HCEC 1CT (cell line): ENCODE data around the gene CCN2.
"Not testable (repeated sequence)": the region's sequence is repeated elsewhere in the genome, so short reads cannot be mapped to it uniquely, and the experiment has no call there.

ENCODE experiments used
- DNase-seq: peaks from one replicate; pipeline ENCODE4 v3.0.0-alpha.2; 2017

The CCN2 gene

DNA sequence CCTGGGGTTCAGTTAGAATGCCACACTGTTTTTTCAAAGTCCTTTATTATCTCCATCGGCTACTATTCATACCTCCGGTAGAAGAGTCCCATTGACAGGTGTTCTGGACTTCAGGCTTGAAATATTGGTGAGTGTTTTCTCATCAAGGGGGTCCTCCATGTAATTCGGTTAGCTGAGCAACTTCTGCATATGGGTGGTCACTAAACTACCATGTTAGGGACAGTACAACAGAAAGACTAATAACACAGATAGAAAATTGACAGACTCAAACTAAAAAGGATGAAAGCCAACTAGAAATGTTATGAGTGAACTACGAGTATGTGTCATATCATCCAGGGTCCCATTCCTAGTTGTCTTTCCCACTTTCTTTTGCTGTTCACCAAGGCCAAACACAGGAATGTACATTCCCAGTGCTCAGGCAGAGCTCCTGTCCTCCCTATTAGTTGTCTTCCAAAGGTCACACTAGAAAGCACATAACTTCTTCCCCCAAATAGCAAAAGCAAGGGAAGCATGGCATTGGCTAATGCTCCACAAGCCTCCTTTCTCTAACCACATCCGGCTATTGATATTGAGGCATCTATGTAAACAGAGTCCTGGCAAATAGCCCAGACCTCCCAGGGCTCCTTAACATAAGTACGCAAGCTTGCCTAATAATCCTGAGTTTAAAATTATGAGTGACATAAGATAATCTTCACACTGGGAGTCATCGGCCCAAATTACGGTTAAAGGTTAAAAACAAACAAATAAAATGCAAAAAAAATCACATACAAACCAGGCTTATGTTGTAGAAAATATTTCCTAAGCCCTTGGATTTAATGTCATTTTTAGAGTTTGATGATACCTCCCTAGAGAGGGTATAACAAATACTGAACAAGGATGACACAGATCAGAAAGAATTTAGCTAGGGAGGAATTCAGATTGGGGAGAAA, 13.2 kb downstream of the CCN2 start:
- DNase-seq = peak; percentile 83

- DNase-seq = no peak
Observed at GRCh38 chr6:131937226-131937625, 13.9 kb downstream of the CCN2 start.

DNA sequence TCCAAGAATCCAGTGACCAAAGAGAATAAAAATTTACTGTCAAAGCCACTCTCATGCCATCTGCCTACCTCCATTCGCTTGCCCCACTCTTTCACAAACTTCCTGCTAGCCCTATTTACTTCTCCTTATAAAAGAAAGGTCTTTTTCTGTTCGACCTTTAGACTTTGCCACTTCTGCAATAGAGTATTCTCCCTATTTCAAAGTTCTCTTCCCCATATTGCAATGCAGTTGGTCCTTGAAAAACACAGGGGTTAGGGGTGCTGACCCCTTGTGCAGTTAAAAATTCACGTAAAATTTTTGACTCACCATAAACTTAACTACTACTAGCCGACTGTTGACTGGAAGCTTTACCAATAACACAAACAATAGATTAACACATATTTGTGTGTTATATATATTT, 15.0 kb downstream of the CCN2 start:
- no peak for DNase-seq

DNA sequence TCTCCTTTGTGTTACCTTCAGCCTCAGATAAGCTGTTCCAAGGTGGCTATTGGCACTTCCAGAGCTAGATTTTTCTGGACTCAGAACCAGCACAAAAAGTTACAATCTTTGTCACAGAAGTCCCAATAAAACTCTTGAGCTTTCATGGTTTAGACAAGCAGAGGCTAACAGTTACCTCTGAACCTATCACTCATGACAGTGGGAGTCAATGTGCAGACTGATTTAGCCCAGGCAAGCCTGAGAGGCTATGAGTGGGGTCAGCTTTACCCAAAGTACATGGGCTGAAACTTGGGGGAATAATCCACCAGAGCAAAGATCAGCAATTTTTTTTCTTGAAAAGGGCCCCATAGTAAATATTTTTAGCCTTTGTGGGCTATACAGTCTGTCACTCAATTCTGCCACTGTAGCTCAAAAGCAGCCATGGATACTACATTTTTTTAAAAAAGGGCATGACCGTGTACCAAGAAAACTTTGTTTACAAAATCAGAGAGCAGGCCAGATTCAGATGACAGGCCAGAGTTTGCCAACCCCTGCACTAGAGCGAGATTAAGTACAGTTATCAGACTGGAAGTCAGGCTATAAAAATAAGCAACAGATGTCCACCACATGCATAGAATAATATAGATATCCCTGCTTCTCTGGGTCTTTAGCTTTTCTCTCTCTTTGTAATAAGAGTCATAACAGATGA, 20.0 kb downstream of the CCN2 start:
- DNase-seq = peak; percentile 28

DNA sequence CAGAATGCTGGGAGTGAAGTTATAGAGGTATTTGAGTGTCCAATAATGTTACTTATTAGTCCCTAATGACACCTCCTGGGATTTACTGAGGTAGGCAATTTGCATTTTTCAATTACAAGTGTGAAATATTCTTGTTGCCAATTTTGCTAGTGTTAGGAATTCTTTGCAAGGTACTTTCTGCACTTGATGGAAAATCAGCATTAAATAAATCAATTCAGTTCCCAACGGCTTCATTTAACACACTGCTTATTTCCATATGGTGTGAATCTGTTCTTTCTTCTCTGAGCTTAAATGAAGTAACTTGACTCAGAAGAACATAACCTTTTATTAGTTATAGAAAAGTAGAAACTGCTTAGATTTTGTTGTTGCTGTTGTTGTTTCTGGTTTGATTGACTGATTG, 21.2 kb downstream of the CCN2 start:
- DNase-seq = no peak

GRCh38 chr6:131929264-131929663, 21.9 kb downstream of the CCN2 start:
- no peak for DNase-seq

DNA sequence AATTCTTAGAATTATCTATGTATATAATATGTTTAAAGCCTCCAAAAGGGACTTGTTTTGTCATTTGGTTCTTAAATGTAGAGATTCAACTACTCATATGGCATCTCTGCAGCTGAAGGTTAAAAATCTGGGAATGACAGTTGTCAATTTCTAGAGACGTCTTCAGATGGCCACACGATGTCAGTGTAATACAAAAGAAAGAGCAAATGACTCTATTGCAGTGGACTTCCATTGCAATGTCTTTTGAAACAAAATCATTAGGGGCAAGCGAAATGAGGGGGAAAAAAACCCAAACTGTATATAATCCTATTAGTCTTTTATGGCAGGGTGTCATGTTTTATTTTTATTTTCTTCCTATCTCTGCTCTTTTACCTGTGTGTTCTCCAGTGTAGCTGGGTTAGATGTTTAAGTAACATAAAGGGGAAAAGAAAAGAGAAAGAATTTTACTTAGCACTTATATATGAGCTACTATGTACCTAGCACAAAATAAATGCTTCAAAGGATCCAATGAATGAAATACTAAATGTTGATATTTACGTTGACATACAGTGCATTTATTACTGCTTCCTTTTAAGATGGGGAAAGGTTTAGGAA, 26.2 kb downstream of the CCN2 start:
- DNase-seq = peak; percentile 61

GRCh38 chr6:131923356-131923755, 27.8 kb downstream of the CCN2 start:
- peak; percentile 45 for DNase-seq

DNA sequence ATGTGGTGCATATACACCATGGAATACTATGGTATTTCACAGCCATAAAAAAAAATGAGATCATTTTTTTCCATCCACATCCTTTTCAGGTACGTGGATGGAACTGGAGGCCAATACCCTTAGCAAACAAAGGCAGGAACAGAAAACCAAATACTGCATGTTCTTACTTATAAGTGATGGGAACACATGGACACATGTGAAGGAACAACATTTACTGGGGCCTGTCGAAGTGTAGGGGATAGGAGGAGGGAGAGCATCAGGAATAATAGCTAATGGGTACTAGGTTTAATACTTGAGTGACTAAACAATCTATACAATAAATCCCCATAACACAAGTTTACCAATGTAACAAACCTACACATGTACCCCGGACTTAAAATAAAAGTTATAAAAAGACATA, 30.5 kb downstream of the CCN2 start:
- DNase-seq = no peak

DNA sequence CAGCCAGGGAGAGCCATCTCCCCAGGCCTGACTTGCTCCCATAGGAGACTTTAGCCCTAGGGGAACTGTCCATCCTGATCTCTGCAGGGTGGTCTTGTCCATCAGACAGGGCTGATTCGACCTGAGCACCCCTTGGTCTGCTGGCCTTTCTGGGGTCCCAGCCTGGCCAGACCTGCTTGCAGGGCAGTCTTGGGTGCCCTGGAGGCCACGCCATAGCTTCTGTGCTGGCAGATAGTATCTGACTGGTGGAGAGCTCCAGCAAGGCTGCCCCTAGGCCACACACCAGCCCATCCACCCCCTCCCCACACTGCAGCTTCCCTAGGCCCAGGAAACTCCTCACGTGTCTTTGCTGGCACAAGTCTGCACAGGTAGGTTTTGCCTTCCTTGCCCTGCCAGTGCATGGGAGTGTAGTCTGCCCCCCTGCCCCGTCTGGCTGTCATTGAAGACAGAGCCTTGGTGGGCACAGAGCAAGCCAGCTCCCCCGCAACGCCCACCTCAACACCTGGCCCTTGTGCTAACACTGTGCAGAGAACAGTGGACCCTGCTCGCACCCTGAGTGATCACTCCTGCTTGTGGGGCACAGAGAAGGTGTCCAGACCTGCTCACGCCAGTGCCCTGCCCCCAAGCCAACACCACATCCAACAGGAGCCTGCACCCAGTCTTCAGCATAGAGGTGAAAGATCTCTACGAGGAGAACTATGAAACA, 32.4 kb downstream of the CCN2 start:
- no peak for DNase-seq

- DNase-seq = no peak
Observed at GRCh38 chr6:131917763-131918649, 33.2 kb downstream of the CCN2 start.

- no peak for DNase-seq
Observed at GRCh38 chr6:131917318-131917717, 33.9 kb downstream of the CCN2 start.

- no peak for DNase-seq
Observed at GRCh38 chr6:131916847-131917246, 34.3 kb downstream of the CCN2 start.

DNA sequence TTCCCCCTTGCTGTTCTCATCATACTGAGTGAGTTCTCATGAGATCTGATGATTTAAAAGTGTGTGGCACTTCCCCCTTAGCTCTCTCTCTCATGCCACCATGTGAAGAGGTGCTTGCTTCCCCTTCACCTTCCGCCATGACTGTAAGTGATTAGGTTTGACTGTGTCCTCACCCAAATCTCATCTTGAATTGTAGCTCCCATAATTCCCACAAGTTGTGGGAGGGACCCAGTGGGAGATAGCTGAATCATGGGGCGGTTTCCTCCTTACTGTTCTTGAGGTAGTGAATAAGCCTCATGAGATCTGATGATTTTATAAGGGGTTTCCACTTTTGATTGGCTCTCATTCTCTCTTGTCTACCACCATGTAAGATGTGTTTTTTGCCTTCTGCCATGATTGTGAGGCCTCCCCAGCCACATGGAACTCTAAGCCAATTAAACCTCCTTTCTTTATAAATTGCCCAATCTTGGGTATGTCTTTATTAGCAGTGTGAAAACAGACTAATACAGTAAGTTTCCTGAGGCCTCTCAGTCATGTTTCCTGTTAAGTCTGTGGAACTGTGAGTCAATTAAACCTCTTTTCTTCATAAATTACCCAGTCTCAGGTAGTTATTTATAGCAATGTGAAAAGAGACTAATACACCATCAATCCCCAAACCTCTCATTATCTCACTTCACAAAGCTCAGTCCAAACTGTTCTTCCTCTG, 34.9 kb downstream of the CCN2 start:
- not testable (repeated sequence) for DNase-seq

- DNase-seq = peak; percentile 76
Observed at GRCh38 chr6:131914967-131915751, 36.0 kb downstream of the CCN2 start.

- peak; percentile 48 for DNase-seq
Observed at GRCh38 chr6:131914234-131914633, 36.9 kb downstream of the CCN2 start.

GRCh38 chr6:131911951-131912350, 39.2 kb downstream of the CCN2 start:
- peak; percentile 17 for DNase-seq

GRCh38 chr6:131910956-131911355, 40.2 kb downstream of the CCN2 start:
- DNase-seq = no peak

DNA sequence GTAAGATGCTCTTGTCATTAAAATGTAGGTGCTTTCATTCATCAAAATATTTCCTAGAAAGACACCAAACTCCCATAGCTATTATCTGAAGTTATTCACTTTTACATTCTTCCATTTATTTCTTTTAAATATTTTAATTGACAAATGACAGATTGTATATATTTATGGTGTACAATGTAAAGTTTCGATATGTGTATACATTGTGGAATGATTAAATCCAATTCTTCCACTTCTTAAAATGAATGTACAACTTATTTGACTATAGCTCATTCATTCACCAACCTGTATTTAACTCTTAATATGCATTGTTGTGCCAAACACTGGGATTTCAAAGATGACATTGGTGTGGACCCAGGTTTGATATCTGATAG, 41.0 kb downstream of the CCN2 start:
- no peak for DNase-seq

- peak; percentile 58 for DNase-seq
Observed at GRCh38 chr6:131909408-131910218, 41.6 kb downstream of the CCN2 start.
